ENCODE measurements around the gene NGRN.

The NGRN gene, protein sequence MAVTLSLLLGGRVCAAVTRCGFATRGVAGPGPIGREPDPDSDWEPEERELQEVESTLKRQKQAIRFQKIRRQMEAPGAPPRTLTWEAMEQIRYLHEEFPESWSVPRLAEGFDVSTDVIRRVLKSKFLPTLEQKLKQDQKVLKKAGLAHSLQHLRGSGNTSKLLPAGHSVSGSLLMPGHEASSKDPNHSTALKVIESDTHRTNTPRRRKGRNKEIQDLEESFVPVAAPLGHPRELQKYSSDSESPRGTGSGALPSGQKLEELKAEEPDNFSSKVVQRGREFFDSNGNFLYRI

DNA sequence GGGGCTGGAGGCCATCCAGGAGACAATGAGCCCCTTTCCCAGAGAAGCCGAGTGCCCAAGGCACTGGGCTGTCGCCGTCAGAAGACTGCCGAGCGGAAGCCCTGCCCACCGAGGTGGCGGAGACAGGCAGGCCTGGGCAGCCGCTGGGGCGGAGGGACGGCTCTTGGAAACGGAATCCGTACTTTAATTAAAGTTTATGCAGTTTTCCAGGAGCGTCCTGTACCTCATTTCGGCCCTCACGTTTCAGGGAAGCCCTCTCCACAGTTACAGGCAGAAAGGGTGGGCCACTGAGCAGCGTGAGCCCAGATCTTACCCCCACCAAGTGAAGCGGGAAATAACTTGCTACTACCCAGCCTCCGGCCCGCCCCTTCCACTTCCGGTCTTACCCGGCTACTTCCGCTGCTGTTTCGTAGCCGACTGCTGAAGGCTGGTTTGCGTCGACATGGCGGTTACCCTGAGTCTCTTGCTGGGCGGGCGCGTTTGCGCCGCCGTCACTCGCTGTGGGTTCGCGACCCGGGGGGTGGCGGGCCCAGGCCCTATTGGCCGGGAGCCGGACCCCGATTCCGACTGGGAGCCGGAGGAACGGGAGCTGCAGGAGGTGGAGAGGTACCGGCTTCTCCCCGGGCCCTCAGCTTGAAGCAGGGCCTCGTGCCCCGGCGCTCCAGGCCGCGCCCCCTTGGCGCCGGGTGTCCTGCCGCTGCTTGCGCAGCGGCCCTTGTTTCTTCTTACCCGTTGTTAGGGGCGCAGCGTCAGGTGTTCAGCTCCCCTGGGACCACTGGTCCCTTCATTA lies at the start of gene NGRN:
TSS of gene NGRN (plus strand) at position 402 of the 790 bp plus-strand sequence. CDS start at position 443, 41 bp downstream.
- peak; percentile 93 for ATAC-seq
- DNase-seq: peak; percentile 92

- ATAC-seq (no peak), DNase-seq (no peak)
Observed at GRCh38 chr15:90217671-90218394, 47.6 kb upstream of the NGRN start.

GRCh38 chr15:90219421-90220141 lies 45.9 kb upstream of the NGRN start:
- ATAC-seq (peak; percentile 82), DNase-seq (peak; percentile 77)

DNA sequence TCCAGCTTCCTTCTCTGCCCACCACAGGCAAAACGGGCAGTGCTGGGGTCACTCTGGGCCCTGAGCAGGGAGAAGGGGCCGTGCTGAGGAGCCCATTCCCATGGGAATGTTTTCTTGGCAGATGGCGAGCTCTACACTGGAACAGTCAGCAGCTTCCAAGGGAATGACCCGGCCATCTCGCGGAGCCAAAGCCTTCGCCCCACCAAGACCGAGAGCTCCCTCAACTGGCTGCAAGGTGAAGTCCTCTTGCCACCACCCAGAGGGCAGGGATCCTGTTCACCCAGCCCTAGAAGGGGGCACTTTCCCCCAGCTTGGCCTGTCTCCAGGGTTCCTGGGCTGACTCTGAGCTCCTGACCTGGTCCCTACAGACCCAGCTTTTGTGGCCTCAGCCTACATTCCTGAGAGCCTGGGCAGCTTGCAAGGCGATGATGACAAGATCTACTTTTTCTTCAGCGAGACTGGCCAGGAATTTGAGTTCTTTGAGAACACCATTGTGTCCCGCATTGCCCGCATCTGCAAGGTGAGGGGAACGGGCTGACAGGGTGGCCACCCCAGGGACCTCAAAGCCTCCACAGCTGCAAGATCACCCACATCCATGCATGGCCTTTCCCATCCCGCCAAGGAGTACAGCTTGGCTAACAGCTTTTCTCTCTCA lies 44.1 kb upstream of the NGRN start:
- ATAC-seq (peak; percentile 29), DNase-seq (peak; percentile 56)

GRCh38 chr15:90222547-90222946 lies 42.9 kb upstream of the NGRN start:
- DNase-seq: no peak

GRCh38 chr15:90223441-90224165 lies 41.9 kb upstream of the NGRN start:
- no peak for DNase-seq
- ATAC-seq: no peak

More at GRCh38 chr15:90222547-90222946, 42.9 kb upstream of the NGRN start:
- ATAC-seq: no peak

DNA sequence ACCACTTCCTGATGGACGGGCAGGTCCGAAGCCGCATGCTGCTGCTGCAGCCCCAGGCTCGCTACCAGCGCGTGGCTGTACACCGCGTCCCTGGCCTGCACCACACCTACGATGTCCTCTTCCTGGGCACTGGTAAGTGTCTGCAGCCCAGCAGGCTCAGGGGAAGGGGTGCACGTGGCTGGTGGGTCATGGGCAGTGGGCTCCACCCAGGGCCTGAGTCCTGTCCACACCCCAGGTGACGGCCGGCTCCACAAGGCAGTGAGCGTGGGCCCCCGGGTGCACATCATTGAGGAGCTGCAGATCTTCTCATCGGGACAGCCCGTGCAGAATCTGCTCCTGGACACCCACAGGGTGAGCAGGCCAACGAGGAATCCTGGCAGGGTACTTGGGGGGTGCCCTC lies 40.4 kb upstream of the NGRN start:
- ATAC-seq (no peak), DNase-seq (no peak)

- DNase-seq (no peak), ATAC-seq (no peak)
Observed at GRCh38 chr15:90225504-90226234, 39.8 kb upstream of the NGRN start.

DNA sequence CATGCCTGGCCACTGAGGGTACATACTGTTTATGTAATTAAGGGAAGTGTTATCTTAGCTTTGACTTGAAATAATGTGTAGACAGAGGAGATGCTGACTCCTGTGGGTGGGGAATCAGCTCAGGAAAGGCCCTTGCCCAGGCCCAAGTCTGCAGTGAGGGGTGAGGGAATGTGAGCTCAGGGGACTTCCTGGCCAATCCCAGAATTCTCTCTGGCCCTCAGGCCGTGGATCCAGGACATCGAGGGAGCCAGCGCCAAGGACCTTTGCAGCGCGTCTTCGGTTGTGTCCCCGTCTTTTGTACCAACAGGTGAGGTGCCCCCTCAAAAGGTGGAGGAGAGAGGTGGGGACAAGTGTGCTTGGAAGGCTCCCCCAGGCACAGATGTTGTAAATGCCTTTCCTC lies 38.1 kb upstream of the NGRN start:
- DNase-seq (no peak), ATAC-seq (no peak)

- ATAC-seq (no peak), DNase-seq (no peak)
Observed at GRCh38 chr15:90227816-90228772, 37.4 kb upstream of the NGRN start.

DNA sequence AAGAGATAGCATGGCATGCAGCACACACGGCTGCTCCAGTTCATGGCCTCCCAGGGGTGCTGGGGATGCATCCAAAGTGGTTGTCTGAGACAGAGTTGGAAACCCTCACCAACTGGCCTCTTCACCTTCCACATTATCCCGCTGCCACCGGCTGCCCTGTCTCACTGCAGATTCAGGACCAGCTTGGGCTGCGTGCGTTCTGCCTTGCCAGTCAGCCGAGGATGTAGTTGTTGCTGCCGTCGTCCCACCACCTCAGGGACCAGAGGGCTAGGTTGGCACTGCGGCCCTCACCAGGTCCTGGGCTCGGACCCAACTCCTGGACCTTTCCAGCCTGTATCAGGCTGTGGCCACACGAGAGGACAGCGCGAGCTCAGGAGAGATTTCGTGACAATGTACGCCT lies 36.5 kb upstream of the NGRN start:
- DNase-seq (no peak), ATAC-seq (no peak)

DNA sequence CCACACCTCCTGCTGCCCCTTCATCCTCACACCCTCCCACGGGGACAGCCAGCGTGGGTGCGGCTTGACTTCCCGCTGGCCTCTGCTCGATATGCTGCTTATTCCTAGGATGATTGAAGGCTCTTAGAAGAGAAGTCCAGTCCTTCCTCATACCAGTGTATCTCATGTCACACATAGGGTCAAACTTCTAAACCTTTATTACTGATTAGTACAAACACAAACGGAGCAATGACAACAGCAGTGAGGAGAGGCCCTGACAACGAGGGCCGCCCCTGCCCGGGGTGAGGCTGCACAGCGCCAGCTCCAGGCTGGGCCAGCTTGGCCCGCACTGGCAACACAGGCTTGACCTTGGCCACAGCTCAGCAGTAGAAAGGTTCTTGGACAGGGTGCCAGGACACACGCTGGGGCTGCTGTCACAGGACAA lies 35.4 kb upstream of the NGRN start:
- DNase-seq: no peak
- ATAC-seq: no peak

DNA sequence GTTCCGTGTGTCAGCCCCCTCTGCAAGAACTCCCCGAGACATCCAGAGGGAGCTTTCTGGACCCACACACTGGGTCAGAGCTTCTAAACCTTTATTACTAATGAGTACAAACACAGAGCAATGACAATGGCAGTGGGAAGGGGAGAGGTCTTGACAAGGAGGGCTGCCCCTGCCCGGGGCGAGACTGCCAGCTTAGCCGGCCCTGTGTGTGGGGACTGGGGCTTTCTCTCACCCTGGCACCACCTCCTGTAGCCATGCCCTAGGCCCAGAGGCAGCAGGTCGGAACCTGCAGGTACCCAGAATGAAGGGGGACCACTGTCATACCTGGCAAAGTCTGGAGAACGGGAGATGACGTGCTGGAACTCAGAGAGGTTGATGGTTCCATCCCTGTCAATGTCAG lies 34.9 kb upstream of the NGRN start:
- DNase-seq (no peak), ATAC-seq (no peak)

DNA sequence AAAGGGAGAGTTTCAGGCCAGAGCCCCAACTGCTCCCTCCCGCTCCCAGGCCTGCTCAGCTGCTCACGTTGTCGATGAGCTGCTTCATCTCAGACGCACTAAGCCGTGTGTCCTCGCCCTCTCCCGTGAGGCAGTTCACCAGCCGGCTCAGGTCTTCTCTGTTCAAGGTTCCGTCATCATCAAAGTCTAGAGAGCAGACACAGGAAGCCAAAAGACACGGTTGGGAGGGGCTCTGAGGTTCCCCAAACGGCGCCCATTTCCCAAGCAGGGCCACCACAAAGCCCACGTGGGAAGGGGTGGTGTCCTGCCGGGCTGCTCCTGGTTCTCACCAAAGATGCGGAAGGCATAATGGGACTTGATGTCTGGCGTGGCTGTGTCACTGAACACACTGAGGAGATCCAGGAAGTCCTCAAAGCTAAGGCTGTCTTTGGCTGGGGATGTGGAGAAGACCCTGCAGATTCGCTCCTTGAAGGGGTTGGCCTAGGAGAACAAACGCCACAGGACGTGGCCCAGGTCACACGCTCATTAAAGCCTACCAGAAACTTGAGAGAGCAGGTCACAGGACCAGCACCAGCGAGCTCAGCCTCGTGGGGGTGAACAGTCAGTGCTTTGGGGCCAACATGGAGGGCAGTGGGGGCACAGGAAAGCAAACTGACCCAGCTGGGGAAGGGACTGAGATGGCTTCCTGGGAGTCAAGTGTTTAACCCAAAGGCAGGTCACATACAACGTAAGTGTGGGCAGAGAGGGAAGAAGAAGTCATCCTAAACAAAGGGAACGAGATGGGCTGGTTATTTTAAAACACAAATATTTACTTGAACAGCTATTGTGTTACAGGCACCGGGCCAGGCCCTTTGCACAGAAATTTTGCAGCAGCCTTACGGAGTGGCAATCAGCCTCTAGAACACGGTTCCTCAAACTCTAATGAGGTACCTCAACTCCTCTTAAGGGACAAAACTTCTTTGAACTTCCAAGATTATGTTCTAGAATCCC lies 34.1 kb upstream of the NGRN start:
- ATAC-seq: peak; percentile 28
- peak; percentile 69 for DNase-seq

DNA sequence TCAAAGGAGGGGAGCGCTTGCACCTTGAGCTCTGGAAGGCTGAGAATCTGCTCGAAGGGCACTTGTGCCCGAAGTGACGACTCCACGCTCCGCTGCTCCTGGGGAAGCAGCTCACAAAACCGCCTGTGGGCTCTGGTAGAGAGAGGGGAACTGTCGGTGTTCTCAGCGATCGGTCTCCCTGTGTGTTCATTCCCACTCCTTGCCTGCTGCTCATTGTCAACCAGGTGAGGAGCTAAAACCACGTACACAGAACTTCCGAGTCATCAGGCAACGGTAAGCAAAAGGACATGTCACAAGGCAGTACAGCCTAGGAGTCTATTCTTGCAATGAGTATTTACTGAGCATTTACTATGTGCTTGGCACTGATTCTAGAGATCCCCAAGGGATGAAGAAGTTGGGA lies 33.3 kb upstream of the NGRN start:
- ATAC-seq (no peak), DNase-seq (no peak)

DNA sequence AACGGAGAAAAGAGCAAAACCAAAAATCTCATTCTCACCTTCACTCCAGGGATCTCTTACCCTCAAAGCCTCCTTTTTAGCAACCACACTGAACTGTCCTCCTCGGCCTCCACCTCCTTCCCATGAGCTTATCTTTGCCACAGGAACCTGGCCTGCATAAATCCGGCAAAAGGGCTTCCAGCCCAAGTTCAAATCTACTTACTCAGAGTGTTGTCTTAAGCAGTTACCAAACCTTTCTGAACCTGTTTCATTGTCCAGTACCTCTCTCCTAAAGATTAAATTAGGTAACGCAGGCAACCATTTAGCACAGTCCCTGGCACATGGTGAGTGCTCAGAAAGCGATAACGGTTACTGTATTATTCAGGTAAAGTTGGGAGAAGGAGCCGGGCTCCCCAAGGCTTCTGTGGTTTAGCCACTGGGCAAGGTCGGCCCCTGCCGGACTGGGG lies 32.5 kb upstream of the NGRN start:
- ATAC-seq: no peak

DNA sequence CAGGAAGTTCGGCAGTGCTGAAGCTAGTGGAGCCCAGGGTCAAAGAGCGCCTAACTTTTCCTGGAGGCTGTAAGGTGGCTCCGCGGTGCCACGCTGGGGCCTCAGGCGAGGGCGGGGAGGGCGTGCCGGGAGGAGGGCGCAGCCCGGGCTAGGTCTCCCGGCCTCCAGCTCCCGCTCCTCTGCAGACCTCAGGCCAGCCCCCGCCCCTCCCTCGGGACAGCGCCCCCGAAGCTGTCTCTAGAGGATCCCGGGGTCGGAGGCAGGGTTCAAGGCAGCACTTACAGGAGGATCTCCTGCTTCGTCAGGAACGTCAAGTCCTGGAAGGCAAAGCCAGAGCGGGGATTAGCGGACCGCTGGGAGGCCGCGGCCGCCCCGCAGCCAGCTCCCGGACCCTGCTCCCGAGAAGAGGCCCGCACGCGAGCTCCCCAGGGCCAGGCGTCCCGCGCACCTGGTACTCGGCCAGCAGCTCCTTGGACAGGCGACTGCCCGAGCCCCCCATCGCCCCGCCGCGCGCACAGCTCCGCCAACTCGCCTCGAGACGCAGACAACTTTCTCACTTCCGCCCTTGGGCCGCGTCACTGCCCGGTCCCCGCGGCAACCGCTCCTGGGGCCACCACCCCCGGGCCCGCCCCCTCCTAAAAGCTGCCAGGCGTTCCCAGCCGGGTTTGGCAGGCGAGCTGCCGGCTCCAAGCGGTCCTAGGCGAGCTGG lies 31.9 kb upstream of the NGRN start, which contains the start of gene CIB1:
TSS of gene CIB1 (minus strand) at position 555 of the 709 bp plus-strand sequence. CDS start at position 499, 56 bp downstream.
- DNase-seq (peak; percentile 97), ATAC-seq (peak; percentile 91)

More for the DNA sequence above, 32.5 kb upstream of the NGRN start:
- DNase-seq: no peak

All from stimulated activated naive CD8-positive, alpha-beta T cell treated with anti-CD3 and anti-CD28 coated beads, Interleukin-15, Interleukin-2, amounts not matched to agents 100 U/mL and 50 U/mL, for 24 hours (primary cell).